SK-MEL-5 (cell line): ENCODE data around the gene CES5A. TPM values are rescaled to one million over a fixed set of nuclear protein-coding genes. Genes with fewer than 3 reads are reported as not detected.
"Not testable (repeated sequence)": the region's sequence is repeated elsewhere in the genome, so short reads cannot be mapped to it uniquely, and the experiment has no call there.

Source experiments
- DNase-seq: peaks from one replicate; pipeline ENCODE4 v3.0.0-alpha.2; 2016; ENCODE audit warnings: low read depth, low spot score
- in situ Hi-C: cut with HindIII; loops from 2 replicates; pipeline ENCODE4 v1.10.0; 2016; ENCODE audit warnings: low sequenced_read_pairs, high pct_unique_total_duplicates, low pct_unique_long_range_greater_than_20kb
- polyA plus RNA-seq, 2 experiments: library from polyadenylated mRNA; depleted of rRNA; stranded (reverse); fragments of >200 nt; gene quantifications; 2 replicates each; pipeline ENCODE4 v1.2.3, GENCODE V29; 2015
- total RNA-seq: library from RNA; depleted of rRNA; stranded (reverse); fragments of >200 nt; shearing (Covaris generic); gene quantifications from 2 replicates; pipeline ENCODE4 v1.2.3, GENCODE V29; 2014; rRNA removed

The CES5A gene, protein sequence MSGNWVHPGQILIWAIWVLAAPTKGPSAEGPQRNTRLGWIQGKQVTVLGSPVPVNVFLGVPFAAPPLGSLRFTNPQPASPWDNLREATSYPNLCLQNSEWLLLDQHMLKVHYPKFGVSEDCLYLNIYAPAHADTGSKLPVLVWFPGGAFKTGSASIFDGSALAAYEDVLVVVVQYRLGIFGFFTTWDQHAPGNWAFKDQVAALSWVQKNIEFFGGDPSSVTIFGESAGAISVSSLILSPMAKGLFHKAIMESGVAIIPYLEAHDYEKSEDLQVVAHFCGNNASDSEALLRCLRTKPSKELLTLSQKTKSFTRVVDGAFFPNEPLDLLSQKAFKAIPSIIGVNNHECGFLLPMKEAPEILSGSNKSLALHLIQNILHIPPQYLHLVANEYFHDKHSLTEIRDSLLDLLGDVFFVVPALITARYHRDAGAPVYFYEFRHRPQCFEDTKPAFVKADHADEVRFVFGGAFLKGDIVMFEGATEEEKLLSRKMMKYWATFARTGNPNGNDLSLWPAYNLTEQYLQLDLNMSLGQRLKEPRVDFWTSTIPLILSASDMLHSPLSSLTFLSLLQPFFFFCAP
- total RNA-seq, result 1.0 and 1.5 TPM in 2 replicates
- 0.72 and 0.86 TPM in 2 replicates for polyA plus RNA-seq (2015; cell fraction: cytosol; rRNA removed)
- polyA plus RNA-seq (2015; cell fraction: nucleus; rRNA removed), result 0.27 and 0.56 TPM in 2 replicates

DNA sequence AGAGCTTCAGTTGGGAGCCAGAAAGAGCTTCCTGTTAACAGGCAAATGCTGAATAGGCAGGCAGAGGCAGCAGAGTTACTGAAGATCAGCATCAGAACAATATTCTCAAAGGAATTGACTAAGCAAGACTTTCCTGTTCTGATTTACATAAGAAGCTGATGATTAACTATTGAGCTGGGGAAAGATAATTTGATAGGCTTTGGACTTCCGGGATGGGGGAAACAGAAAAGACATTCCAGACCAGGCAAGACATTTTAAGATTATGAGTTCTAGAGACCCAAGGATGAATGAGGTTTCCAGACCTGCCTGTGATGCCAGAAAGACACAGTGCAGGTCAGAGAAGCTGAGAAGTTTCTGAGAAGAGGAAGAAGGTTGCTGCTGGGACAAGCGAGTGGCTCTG is at the start of gene CES5A:
Gene CES5A (minus strand): TSS at position 101 of the 400 bp plus-strand sequence. CDS start 152 bp downstream, outside the sequence.
- in situ Hi-C loops, result no loop called here
- no peak for DNase-seq

DNA sequence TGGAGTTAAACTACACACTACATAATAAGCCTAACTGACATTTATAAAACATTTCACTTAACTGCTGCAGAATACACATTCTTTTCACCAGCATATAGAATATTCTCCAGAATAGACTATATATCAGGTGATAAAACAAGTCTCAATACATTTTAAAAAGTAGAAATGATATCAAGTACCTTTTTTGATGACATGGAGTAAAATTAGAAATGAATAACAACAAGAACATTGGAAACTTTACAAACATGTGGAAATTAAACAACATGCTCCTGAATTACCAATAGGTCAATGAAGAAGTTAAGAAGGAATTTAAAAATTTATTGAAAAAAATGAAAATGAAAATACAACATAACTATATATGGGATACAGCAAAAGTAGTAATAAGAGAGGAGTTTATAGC is 47.5 kb upstream of the CES5A start:
- in situ Hi-C loops, result no loop called here
- no peak for DNase-seq

DNA sequence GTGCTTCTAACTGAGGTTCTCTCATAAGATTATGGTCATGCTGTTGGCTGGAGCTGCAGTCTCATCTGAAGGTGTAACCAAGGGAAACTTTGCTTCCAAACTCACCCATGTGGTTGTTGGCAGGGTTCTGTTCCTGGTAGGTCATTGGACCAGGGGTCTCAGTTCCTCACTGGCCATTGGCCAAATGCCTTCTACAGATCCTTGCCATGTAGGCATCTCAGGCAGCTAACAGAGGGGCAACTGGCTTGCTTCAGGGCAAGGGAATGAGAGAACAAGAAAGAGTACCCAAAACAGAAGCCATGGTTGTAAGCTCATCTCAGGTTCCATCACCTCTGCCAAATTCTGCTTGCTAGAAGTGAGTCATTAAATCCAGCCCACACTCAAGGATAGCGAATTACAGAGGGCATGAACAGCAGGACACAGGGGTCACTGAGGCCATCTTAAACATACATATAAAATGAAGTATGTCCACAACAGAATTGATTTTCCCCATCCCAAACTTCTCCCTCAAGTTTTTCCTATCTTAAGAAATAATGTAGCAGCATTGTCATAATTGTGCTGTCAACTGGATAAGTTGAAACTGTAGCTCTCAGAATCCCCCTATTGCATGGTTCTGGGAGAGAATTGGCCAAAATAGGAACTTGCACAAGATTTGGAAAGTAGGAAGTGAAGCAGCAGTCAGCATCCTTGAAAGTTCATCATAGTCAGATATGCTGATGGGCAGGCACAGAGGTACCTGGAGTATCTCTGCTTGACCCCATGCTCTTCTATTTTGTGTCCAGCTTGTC is 42.4 kb upstream of the CES5A start:
- no peak for DNase-seq
- in situ Hi-C loops, result no loop called here

DNA sequence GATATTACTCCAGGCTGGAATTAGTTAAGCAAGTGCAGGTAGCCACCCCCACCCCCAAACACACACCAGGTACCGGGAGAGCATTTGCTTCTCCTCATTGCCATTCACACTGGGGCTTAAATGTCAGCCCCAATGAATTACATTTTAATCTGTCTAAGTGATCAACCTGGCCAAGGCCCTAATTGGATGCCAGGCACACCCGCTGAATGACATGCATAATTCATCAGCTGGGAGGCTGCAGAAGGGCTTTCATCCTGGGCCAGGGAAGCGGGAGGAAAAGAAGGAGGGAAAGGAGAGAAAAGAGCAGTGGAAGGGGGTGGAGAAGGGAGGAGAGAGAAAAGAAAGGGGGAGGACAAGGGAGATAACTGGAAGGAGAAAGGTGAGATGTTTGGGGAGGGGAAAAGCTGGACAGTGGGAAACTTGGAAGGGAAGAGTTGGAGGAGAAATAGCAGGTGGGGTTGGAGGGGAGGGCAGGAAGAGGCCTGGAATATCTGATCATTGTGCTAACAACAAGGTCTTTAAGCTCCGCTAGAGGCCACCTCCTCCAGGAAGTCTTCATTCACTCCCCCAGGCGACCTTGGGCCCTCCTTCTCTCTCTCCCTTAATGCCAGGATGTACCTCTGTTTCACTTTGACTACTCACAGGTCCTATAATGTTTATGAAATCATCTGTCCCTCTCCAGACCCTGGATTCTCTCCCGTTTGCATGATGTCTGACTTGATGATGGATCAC is 40.1 kb upstream of the CES5A start:
- no peak for DNase-seq
- in situ Hi-C loops, result no loop called here

DNA sequence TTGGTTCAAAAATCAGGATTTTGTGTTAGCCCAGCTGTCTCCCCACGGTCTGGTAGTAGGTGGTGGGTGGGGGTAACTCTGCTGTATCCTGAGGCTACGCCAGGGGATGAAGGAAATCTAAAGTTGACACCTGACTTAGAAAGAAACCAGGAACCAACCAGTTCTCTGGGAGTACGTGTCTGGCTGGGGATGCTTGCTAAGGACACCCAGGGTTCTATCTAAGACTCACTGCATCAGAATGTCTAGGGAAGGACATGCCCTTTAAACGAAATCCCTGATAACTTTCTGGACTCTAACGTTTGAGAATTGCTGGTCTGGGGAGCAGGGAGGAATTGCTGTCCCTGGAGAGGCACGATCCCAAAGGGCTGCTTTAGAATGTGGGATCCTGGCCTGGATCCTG is 39.2 kb upstream of the CES5A start:
- in situ Hi-C loops, result no loop called here
- no peak for DNase-seq

DNA sequence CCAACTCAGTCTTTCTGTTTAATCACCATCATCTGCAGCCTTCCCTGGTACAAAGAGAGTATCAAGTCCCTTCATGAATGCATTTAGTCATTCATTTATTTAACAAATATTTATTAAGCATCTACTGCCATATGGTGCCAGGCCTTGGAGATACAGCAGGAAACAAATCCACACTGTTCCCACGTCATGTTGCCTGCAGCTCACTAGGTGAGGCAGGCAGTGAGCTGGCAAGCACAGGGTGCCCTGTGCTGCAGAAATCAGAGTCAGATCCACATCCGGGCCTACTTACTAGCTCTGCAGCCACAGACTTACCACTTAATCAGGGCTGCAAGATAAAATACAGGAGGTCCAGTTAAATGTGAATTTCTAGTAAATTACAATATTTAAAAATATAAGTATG is 38.5 kb upstream of the CES5A start:
- in situ Hi-C loops, result no loop called here
- no peak for DNase-seq

DNA sequence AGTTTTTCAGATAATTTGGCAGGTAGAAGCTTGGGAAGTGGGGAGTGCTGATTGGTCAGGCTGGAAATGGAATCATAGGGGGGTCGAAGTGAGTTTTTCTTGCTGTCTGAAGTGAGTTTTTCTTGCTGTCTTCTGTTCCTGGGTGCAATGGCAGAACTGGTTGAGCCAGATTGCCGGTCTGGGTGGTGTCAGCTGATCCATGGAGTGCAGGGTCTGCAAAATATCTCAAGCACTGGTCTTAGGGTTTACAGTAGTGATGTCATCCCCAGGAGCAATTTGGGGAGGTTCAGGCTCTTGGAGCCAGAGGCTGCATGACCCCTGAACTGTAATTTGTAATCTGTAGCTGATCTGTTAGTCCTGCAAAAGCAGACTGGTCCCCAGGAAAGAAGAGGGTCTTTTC is 37.9 kb upstream of the CES5A start:
- DNase-seq, in situ Hi-C loops: not testable (repeated sequence)

DNA sequence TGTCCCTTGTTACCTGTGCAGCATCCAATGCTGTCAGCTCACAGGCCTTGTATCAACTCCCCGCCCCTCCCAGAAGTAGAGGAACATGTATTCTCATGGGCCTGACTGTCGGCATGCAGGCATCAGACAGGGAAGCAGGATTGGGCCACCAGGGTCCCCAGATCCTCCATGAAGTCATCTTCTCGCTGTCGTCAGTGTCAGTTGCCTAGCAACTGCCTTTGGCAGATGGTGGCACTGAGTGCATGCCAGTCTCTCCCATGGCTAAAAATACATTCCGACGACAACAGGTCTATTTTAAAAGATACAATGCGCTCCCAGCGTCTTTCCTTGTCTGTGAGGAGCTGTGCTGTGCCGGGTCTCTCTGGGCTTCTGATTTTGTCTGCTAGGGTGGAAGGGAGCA is 36.8 kb upstream of the CES5A start:
- in situ Hi-C loops, result no loop called here
- DNase-seq, result no peak

DNA sequence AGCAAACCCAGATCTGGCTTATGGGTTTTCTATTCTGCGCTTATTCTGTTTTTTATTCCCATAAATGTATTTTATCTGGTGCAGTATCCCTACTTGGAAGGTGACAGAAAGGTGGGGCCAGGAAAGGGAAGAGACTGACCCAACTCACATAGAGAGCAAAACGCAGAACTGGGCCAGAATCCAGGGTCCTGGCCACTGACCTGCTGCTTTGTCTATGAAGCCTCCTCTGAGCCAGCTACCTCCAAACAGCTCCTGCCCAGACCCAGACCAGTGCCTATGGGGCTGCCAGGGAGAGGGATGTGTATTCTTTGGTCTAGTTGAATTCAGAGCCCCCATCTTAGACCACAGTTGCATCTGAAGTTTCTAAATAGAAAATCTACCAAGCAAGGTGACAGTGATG is 36.4 kb upstream of the CES5A start:
- no peak for DNase-seq
- in situ Hi-C loops, result no loop called here

DNA sequence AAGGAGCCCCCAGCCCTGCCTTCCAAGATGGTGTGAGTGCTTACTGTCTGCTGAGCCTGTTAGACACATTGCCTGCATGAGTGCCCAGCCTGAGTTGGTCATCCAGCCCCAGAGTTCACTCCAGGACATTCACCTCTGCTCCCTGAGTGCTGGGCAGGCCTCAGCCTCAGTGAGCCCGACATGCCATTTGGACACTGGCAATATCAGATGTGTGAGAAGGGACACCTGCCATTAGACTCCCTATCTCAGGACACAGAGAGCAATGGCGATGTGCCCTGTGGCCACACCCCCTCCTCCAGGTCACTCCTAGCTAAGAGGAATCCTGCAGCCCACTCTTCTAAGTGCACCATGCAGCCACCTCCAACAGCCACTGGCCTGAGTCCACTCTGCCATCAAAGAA is 34.7 kb upstream of the CES5A start:
- in situ Hi-C loops, result no loop called here
- no peak for DNase-seq

DNA sequence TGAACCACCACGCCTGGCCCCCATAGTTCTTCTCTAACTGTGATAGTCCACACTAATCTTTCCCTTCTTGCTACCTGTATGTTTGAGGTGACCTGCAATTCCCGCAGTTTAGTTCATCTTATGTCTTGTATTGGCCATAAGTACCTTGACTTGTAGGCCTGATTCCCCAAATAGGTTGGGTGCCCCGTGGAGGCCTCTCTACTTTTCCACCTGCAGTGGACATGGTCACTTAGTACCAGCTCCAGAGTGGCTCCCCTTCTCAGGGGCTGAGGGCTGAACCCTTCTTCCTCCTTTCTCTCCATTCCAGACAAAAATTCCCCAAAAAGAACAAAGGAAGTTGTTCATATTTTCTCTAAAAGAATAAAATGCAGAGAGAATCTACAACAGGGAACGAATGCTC is 33.5 kb upstream of the CES5A start:
- in situ Hi-C loops, result no loop called here
- DNase-seq, result no peak

DNA sequence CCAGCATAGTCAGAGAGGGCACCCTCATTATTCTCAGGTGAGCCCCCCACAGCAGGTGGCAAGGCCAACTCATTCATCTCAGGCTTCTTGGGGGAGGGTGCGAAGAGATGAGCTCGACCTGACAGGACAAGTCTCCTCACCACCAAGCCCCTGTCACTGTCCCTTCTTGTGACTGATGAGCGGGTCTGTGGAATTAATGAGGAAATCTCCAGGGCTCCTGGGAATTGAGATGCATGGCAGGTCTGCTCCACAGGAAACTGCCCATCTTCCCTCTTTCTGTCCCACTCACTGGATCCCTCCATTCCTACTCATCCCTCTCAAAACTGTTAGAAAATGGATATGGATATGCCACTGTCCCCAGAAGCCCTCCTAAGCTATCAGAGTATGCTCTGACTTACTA is 32.5 kb upstream of the CES5A start:
- DNase-seq, result no peak
- in situ Hi-C loops, result no loop called here

DNA sequence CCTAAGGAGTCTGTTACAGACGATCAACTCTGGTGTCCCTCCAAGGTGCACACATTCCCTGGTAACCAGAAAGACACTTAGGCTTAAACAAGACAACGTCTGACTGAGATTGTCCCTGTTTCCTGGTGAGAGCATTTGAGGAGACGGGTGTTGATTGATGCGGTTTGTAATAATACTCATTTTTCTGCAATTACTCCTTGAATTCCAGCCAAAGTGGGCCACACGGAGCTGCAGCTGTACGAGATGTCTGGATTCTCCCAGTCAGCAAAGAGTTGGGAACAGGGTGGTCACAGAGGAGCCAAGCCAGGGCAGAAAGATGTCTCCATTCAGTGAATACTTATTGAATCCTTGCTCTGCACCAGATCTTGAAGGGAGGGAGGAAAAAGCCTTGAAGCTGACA is 30.9 kb upstream of the CES5A start:
- in situ Hi-C loops, result no loop called here

DNA sequence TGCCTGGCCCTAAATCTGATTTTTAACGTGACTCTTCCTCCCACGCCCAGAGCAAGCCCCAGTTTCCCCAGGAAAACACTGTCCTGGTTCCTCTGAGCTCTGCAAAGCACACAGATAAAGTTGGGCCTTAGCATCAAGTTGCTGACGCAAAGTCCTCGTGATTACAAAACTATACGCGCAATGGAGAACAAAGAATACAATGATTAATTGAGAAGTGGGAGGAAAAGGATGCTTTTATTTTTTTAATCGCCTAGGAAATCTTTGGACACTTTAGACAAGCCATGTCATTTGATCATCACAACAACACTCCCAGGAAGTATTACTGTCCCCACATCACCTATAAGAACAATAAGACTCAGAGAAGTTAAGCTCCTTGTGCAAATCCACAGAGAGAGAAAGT is 30.5 kb upstream of the CES5A start:
- peak; percentile 92 for DNase-seq
- in situ Hi-C loops, result no loop called here

More for the DNA sequence above, 30.9 kb upstream of the CES5A start:
- DNase-seq, result no peak

DNA sequence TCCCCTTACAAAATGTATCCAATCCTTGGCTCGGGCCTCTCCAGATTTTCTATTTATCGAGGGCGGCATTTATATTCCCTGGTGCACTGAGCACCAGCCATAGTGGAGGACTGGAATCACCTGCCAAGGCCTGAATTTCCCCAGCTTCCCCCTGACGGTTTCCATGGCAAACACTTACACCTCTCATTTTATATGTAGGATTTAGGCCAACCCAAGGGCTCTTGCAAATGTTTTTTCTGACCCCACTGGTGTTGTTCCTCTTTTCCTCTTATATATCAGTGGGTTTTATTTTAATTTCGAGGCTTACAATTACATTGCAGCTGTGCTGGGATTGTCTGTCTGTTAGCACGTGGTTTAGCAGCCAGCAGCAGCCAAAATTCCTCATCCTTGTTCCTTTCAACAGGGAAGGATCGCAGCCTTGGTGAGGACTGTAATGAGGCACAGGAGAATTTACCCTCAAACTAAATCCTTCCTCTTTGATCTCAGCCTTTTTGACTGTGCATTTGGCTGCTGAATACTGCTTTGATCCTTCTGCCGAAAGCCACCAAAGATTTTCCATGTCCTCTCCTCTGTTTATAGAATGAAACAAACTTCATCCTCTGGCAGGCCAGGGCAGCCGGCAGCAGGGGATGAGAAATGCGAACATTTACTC is 26.5 kb upstream of the CES5A start:
- in situ Hi-C loops, result no loop called here
- DNase-seq, result no peak

DNA sequence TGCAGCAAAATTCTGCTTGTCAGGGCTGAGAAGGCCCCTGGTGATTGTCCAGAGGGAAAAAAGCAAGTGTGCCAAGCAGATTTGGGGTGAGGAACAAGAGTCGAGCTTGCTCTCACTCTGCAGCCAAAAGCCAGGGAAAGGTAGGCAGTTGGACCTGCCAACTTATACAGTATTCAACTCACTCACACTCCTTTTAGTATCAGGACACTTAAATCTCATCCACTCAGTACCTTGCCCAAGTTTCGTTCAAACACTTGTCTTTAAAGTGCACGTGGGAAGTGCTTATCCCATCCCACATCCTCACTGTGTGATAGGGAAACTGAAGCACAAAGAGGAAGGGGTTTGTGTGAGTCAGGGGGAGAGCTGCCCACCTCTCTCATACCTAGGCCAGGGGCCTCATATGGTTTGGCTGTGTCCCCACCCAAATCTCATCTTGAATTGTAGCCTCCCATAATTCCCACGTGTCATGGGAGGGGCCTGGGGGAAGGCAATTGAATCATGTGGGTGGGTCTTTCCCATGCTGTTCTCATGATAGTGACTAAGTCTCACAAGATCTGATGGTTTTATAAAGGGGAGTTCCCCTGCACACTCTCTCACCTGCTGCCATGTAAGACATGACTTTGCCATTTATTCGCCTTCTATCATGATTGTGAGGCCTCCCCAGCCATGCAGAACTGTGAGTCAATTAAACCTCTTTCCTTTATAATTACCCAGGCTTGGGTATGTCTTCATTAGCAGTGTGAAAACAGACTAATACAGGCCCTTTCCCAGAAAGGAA is 25.6 kb upstream of the CES5A start:
- in situ Hi-C loops, result no loop called here

DNA sequence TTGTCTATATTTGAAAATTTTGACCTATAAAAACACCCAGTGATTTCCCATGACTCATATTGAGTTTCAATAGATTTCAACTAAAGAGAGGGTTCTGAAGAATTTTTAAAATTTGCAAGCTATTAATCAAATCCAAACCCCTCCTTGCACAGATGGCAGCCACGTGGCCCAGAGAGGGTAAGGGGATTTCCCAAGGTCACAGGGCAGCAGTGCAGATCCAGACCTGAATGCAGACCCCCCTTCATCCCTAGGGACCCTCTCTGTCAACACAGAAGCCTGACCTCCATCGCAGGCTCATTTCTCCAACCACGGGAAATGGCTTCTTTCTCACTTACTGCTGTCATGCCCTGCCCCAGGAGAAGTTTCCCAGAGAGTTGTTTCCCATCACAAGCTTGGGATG is 24.7 kb upstream of the CES5A start:
- in situ Hi-C loops, result no loop called here
- no peak for DNase-seq

More for the DNA sequence above, 25.6 kb upstream of the CES5A start:
- DNase-seq, result peak; percentile 37
